H1 (cell line): ENCODE measurements around the gene NCK2. TPM values are rescaled to one million over a fixed set of nuclear protein-coding genes. Genes with fewer than 3 reads are reported as not detected.

Experiments
- CTCF ChIA-PET: fragments of 300-600 bp; sonication (Branson Sonifier 250); formaldehyde crosslinking; loops from one replicate; lab custom pipeline; 2021; ENCODE audit not compliant: partially characterized antibody; lab: Charles Lee
- POLR2A ChIA-PET: fragments of 300-600 bp; sonication (Branson Sonifier 250); formaldehyde crosslinking; loops from one replicate; lab custom pipeline; 2021; ENCODE audit warnings: inconsistent platforms; ENCODE audit not compliant: partially characterized antibody; lab: Charles Lee
- DNase-seq, 2 experiments: peaks; one replicate each; pipeline versions ENCODE4 v3.0.0 to v3.0.0-alpha.2; 2010 to 2022; ENCODE audit warnings: low spot score in 2 of 2, low read depth in 1 of 2, mixed read lengths in 1 of 2
- FAIRE-seq: peaks from 2 replicates; lab custom pipeline; 2011; peaks lifted over from hg19 to GRCh38; lab: Jason Lieb, UNC
- H2AFZ ChIP-seq: 2 replicates; pipeline ENCODE4 v1.8.1; 2012; ENCODE audit warnings: low read length, inconsistent platforms
- H2AK5ac ChIP-seq: 2 replicates; pipeline ENCODE4 v1.6.1; 2013; ENCODE audit warnings: low read depth, low read length
- H2BK120ac ChIP-seq: replicated peaks from 2 replicates; pipeline ENCODE3; 2013; ENCODE audit warnings: low read depth, low read length, inconsistent platforms
- H2BK12ac ChIP-seq: 2 replicates; pipeline ENCODE4 v1.6.1; 2013; ENCODE audit warnings: low read depth, low read length
- H2BK15ac ChIP-seq: 2 replicates; pipeline ENCODE4 v1.6.1; 2013; ENCODE audit warnings: low read length
- H2BK20ac ChIP-seq: 2 replicates; pipeline ENCODE4 v1.6.1; 2013; ENCODE audit warnings: low read length
- H2BK5ac ChIP-seq: 2 replicates; pipeline ENCODE4 v1.6.1; 2013; ENCODE audit warnings: low read depth, low read length
- H3K14ac ChIP-seq: 2 replicates; pipeline ENCODE4 v1.6.1; 2013; ENCODE audit warnings: inconsistent platforms; ENCODE audit not compliant: insufficient read length
- H3K18ac ChIP-seq: 2 replicates; pipeline ENCODE4 v1.6.1; 2013; ENCODE audit warnings: low read length; ENCODE audit errors: extremely low read depth
- H3K23ac ChIP-seq: 2 replicates; pipeline ENCODE4 v1.6.1; 2013; ENCODE audit warnings: inconsistent platforms; ENCODE audit not compliant: insufficient read length
- H3K23me2 ChIP-seq: 2 replicates; pipeline ENCODE4 v1.6.1; 2013; ENCODE audit warnings: low read depth, low read length
- H3K27ac ChIP-seq: 2 replicates; pipeline ENCODE4 v1.6.1; 2011; ENCODE audit warnings: low read depth, low read length, inconsistent platforms
- H3K27me3 ChIP-seq, 4 experiments: replicated peaks in 1 of 4; 1 replicate in 1 of 4; 2 replicates in 3 of 4; pipeline versions ENCODE4 v1.6.1 to v1.8.1; 2011 to 2013; ENCODE audit warnings: low read length in 3 of 4, mild to moderate bottlenecking in 3 of 4, inconsistent platforms in 2 of 4, mixed read lengths in 2 of 4, moderate library complexity in 1 of 4; ENCODE audit not compliant: control insufficient read depth in 3 of 4, insufficient read depth in 3 of 4; ENCODE audit errors: extremely low read depth in 1 of 4
- H3K36me3 ChIP-seq, 4 experiments: 2 replicates each; pipeline versions ENCODE4 v1.6.1 to v1.8.1; 2011 to 2013; ENCODE audit warnings: mild to moderate bottlenecking in 4 of 4, low read length in 3 of 4, moderate library complexity in 2 of 4, control low read depth in 1 of 4, inconsistent platforms in 1 of 4; ENCODE audit not compliant: insufficient read depth in 4 of 4, control insufficient read depth in 2 of 4
- H3K4ac ChIP-seq: replicated peaks from 2 replicates; pipeline ENCODE3; 2013; ENCODE audit warnings: low read length, low read depth, mixed read lengths, inconsistent platforms; ENCODE audit not compliant: insufficient read length
- H3K4me1 ChIP-seq, 4 experiments: replicated peaks in 1 of 4; 1 replicate in 1 of 4; 2 replicates in 3 of 4; pipeline versions ENCODE4 v1.6.1 to v1.8.1; 2011 to 2013; ENCODE audit warnings: low read length in 3 of 4, inconsistent platforms in 2 of 4, mixed read lengths in 1 of 4; ENCODE audit not compliant: insufficient read depth in 4 of 4, control insufficient read depth in 3 of 4
- H3K4me2 ChIP-seq, 2 experiments: 2 replicates each; pipeline versions ENCODE4 v1.6.1 to v1.8.1; 2011 to 2013; ENCODE audit warnings: low read depth in 2 of 2, low read length in 2 of 2, control low read depth in 1 of 2, inconsistent platforms in 1 of 2, mild to moderate bottlenecking in 1 of 2; ENCODE audit not compliant: insufficient read depth in 1 of 2
- H3K4me3 ChIP-seq, 4 experiments: fragments of 200-600, 300-600 bp in 1 of 4; sonication (generic), shearing (Covaris generic), sonication (Bioruptor Twin) in 1 of 4; 2 replicates each; pipeline versions ENCODE4 v1.5.1 to v1.8.1; 2011 to 2016; ENCODE audit warnings: low read length in 4 of 4, low read depth in 3 of 4, control low read depth in 2 of 4, inconsistent platforms in 2 of 4, mild to moderate bottlenecking in 2 of 4, mixed read lengths in 1 of 4, moderate library complexity in 1 of 4; ENCODE audit not compliant: insufficient read depth in 2 of 4; ENCODE audit errors: extremely low read depth in 1 of 4
- H3K56ac ChIP-seq: replicated peaks from 2 replicates; pipeline ENCODE3; 2013; ENCODE audit warnings: low read depth, mild to moderate bottlenecking, mixed read lengths, low read length, inconsistent platforms; ENCODE audit not compliant: insufficient read length
- H3K79me1 ChIP-seq: 2 replicates; pipeline ENCODE4 v1.6.1; 2013; ENCODE audit warnings: low read depth, low read length, control low read depth
- H3K79me2 ChIP-seq, 2 experiments: 2 replicates each; pipeline versions ENCODE4 v1.6.1 to v1.8.1; 2012 to 2013; ENCODE audit warnings: low read length in 2 of 2, mild to moderate bottlenecking in 2 of 2, inconsistent platforms in 1 of 2; ENCODE audit not compliant: insufficient read depth in 2 of 2, control insufficient read depth in 1 of 2
- H3K9ac ChIP-seq, 4 experiments: replicated peaks in 1 of 4; 1 replicate in 1 of 4; 2 replicates in 3 of 4; pipeline versions ENCODE4 v1.6.1 to v1.8.1; 2011 to 2013; ENCODE audit warnings: low read depth in 3 of 4, low read length in 3 of 4, control low read depth in 2 of 4, mild to moderate bottlenecking in 2 of 4, moderate library complexity in 2 of 4, inconsistent platforms in 1 of 4; ENCODE audit errors: extremely low read depth in 1 of 4
- H3K9me3 ChIP-seq, 2 experiments: 2 replicates each; pipeline versions ENCODE4 v1.6.1 to v1.8.1; 2012 to 2013; ENCODE audit warnings: mild to moderate bottlenecking in 2 of 2, moderate library complexity in 2 of 2, control low read depth in 1 of 2, inconsistent platforms in 1 of 2, low read depth in 1 of 2, low read length in 1 of 2, mixed read lengths in 1 of 2; ENCODE audit not compliant: insufficient read depth in 2 of 2
- H4K20me1 ChIP-seq, 2 experiments: replicated peaks in 1 of 2; 2 replicates each; pipeline versions ENCODE3 to v1.8.1; 2011 to 2013; ENCODE audit warnings: inconsistent platforms in 2 of 2, low read length in 2 of 2, mild to moderate bottlenecking in 1 of 2; ENCODE audit not compliant: insufficient read depth in 2 of 2, control insufficient read depth in 1 of 2
- H4K5ac ChIP-seq: 2 replicates; pipeline ENCODE4 v1.6.1; 2013; ENCODE audit warnings: low read length, low read depth, mixed read lengths, inconsistent platforms; ENCODE audit not compliant: insufficient read length
- H4K8ac ChIP-seq: 2 replicates; pipeline ENCODE4 v1.8.0; 2013; ENCODE audit warnings: mild to moderate bottlenecking, moderate library complexity, low read length, inconsistent platforms; ENCODE audit not compliant: insufficient read depth; ENCODE audit errors: extremely low read depth
- H4K91ac ChIP-seq: replicated peaks from 2 replicates; pipeline ENCODE3; 2013; ENCODE audit warnings: low read length, mixed read lengths, inconsistent platforms; ENCODE audit not compliant: insufficient read length
- BCL11A ChIP-seq, 2 experiments: IDR thresholded peaks; one replicate each; pipeline ENCODE4 v1.6.1; 2011; ENCODE audit warnings: low read depth in 2 of 2, low read length in 2 of 2, mild to moderate bottlenecking in 2 of 2
- CBX5 ChIP-seq: fragments of 300-800, 300-1000 bp; sonication (generic); IDR thresholded peaks from 2 replicates; pipeline ENCODE4 v1.7.1; 2016; ENCODE audit warnings: antibody characterized with exemption, low read length, low read depth
- CBX8 ChIP-seq: fragments of 300-800, 300-1000 bp; sonication (generic); IDR thresholded peaks from 2 replicates; pipeline ENCODE4 v1.7.1; 2016; ENCODE audit warnings: low read depth, low read length, borderline replicate concordance
- CEBPB ChIP-seq: IDR thresholded peaks from 2 replicates; pipeline ENCODE4 v1.6.1; 2012; ENCODE audit warnings: low read depth, low read length
- E2F6 ChIP-seq: IDR thresholded peaks from 2 replicates; pipeline ENCODE4 v1.6.1; 2012; ENCODE audit warnings: inconsistent platforms
- FOSL1 ChIP-seq: IDR thresholded peaks from 2 replicates; pipeline ENCODE4 v1.6.1; 2011; ENCODE audit warnings: mild to moderate bottlenecking, low read depth, low read length, moderate library complexity; ENCODE audit not compliant: insufficient read depth
- PHF8 ChIP-seq: fragments of 200-600 bp; sonication (generic); conservative IDR thresholded peaks from 2 replicates; pipeline ENCODE4 v1.7.1; 2012; ENCODE audit warnings: low read depth, mild to moderate bottlenecking, inconsistent platforms, low read length, moderate library complexity
- RBBP5 ChIP-seq: IDR thresholded peaks from 2 replicates; pipeline ENCODE4 v1.7.1; 2012; ENCODE audit warnings: low read depth, mild to moderate bottlenecking, inconsistent platforms, low read length, moderate library complexity, borderline replicate concordance
- USF2 ChIP-seq: IDR thresholded peaks from 2 replicates; pipeline ENCODE4 v1.6.1; 2011; ENCODE audit warnings: low read length, improper control_type of control experiment
- WGBS, 2 experiments: shearing (Covaris generic) in 1 of 2; methylation state at CpG; one replicate each; pipeline versions ENCODE4 v1.1.6 to v1.1.7; 2013 to 2015; ENCODE audit warnings: low lambda C conversion rate in 2 of 2, mixed read lengths in 2 of 2, inconsistent platforms in 1 of 2, low coverage in 1 of 2, missing lambda C conversion rate in 1 of 2; ENCODE audit not compliant: insufficient replicate concordance in 2 of 2, insufficient coverage in 1 of 2, insufficient read length in 1 of 2; ENCODE audit errors: extremely low coverage in 1 of 2, missing lambda C conversion rate in 1 of 2; 5-methylcytosine and 5-hydroxymethylcytosine counted together
- polyA plus RNA-seq, 7 experiments: library from polyadenylated mRNA; depleted of rRNA in 3 of 7; stranded (reverse) in 5 of 7; unstranded in 2 of 7; fragments of >200 nt in 5 of 7; fragments of 200-250 nt in 2 of 7; gene quantifications; 1 replicate in 5 of 7; 2 replicates in 1 of 7; 4 replicates in 1 of 7; pipeline versions ENCODE4 v1.2.1 to v1.2.3, GENCODE V29; 2011 to 2013; ENCODE audit warnings: missing spikeins in 2 of 7, mixed read lengths in 2 of 7
- total RNA-seq: library from RNA; stranded (reverse); fragmentation: NEBNext Ultra II Directional; extraction: Animal tissue kit (Norgen Biotek cat#: 25700); gene quantifications from 2 replicates; pipeline ENCODE4 v1.2.1, GENCODE V29; 2021
- TF ChIP-seq, protein P1 (sequence below), 3 experiments: IDR thresholded peaks; 1 replicate in 2 of 3; 2 replicates in 1 of 3; pipeline versions ENCODE4 v1.5.1 to v1.6.1; 2011; ENCODE audit warnings: low read length in 3 of 3, mild to moderate bottlenecking in 3 of 3, inconsistent platforms in 2 of 3, low read depth in 1 of 3, moderate library complexity in 1 of 3; ENCODE audit not compliant: insufficient read depth in 1 of 3; ENCODE audit errors: control extremely low read depth in 1 of 3

The NCK2 gene
- total and polyA plus RNA-seq, 2 of the 8 experiments (the other 6 are each of a cell fraction or from before 2014, with no cell fraction given) = 30.3 to 65.7 TPM

DNA sequence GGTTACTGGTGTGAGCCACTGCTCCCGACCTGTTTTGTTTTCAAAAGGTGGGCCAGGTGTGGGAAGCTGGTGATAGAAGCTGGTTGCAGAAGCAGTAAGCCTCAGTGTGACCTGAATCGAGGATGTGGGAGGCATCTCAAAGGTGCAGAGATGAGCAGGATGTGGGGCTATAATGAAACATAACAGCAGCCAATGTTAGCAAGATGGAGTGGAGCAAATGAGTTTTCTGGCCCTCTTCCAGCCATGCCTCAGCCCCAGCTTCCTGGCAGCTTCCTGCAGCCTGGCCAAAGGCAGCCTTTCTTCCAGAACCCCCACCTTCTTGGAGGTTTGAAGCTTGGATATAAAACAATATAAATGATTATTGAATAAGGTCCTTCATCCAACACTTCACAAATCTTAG is 184.8 kb downstream of the NCK2 start:
- no peak overlapping the region for H2BK20ac ChIP-seq
- no peaks in the 10 kb centered on the region for H3K79me2 ChIP-seq
- no peaks in the 10 kb centered on the region for H3K4me1 ChIP-seq
- no peak overlapping the region for H2AFZ ChIP-seq
- no peak overlapping the region for H2BK15ac ChIP-seq
- no peak overlapping the region for H3K4me3 ChIP-seq
- H3K9me3 ChIP-seq = no peaks in the 10 kb centered on the region
- H3K36me3 ChIP-seq = no peaks in the 10 kb centered on the region
- H3K27ac ChIP-seq = no peak overlapping the region
- no peaks in the 10 kb centered on the region for H3K79me1 ChIP-seq
- no peak overlapping the region for H3K4ac ChIP-seq
- DNase-seq (no peak), FAIRE-seq (no peak)
- no peak overlapping the region for H3K23ac ChIP-seq
- no peak overlapping the region for H3K18ac ChIP-seq
- no peak overlapping the region for H2BK12ac ChIP-seq
- no peak overlapping the region for H3K4me2 ChIP-seq
- no peak overlapping the region for H2BK120ac ChIP-seq
- 100% methylated on average over 2 of the region's 2 CpGs; no CpG with 5 or more reads in 1 of the 2 experiments for WGBS, 2 experiments
- H2AK5ac ChIP-seq = no peak overlapping the region
- H2BK5ac ChIP-seq = no peak overlapping the region
- no peak overlapping the region for H4K91ac ChIP-seq
- H3K27me3 ChIP-seq = no peaks in the 10 kb centered on the region
- H4K8ac ChIP-seq = no peak overlapping the region
- ChIA-PET CTCF (interaction anchor here (0.7 to 2.7 kb wide), 3 partner anchors 10 to 727 kb away, joined by 3 to 16 read pairs (median 3); no protein-coding TSS in a partner anchor), POLR2A (no interaction called here)
- no peak overlapping the region for H3K56ac ChIP-seq
- H4K20me1 ChIP-seq = no peaks in the 10 kb centered on the region
- H3K23me2 ChIP-seq = no peaks in the 10 kb centered on the region
- H4K5ac ChIP-seq = no peak overlapping the region
- no peak overlapping the region for H3K14ac ChIP-seq
- H3K9ac ChIP-seq = no peak overlapping the region
- TF ChIP-seq, protein P1, sequence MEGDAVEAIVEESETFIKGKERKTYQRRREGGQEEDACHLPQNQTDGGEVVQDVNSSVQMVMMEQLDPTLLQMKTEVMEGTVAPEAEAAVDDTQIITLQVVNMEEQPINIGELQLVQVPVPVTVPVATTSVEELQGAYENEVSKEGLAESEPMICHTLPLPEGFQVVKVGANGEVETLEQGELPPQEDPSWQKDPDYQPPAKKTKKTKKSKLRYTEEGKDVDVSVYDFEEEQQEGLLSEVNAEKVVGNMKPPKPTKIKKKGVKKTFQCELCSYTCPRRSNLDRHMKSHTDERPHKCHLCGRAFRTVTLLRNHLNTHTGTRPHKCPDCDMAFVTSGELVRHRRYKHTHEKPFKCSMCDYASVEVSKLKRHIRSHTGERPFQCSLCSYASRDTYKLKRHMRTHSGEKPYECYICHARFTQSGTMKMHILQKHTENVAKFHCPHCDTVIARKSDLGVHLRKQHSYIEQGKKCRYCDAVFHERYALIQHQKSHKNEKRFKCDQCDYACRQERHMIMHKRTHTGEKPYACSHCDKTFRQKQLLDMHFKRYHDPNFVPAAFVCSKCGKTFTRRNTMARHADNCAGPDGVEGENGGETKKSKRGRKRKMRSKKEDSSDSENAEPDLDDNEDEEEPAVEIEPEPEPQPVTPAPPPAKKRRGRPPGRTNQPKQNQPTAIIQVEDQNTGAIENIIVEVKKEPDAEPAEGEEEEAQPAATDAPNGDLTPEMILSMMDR (IDR thresholded peaks at IDR 0.05; ENCODE audit: control extremely low read depth in 1 of 3, insufficient read depth in 1 of 3, low read depth in 1 of 3, low read length in 3 of 3) = no peak
- no peak for TF ChIP-seq E2F6
- no peak for TF ChIP-seq CBX8
- no peak for TF ChIP-seq FOSL1
- TF ChIP-seq CBX5 = no peak
- no peak for TF ChIP-seq PHF8
- TF ChIP-seq RBBP5 = no peak
- TF ChIP-seq USF2 = no peak
- no peak for TF ChIP-seq CEBPB
- TF ChIP-seq BCL11A (IDR thresholded peaks at IDR 0.05; ENCODE audit: low read depth in 2 of 2, low read length in 2 of 2) = no peak
